Central memory CD8-positive, alpha-beta T cell (primary cell): ENCODE measurements around the gene ATXN10.

ENCODE experiments used
- ATAC-seq: fragments of 150-1000 bp; cut with Tn5 transposase; replicated peaks from 2 replicates; pipeline ENCODE4 v1.10.0; 2022; ENCODE audit warnings: mild to moderate bottlenecking, moderate FRiP score, moderate number of reproducible peaks; ENCODE audit not compliant: poor library complexity, severe bottlenecking; ENCODE audit errors: extremely low read depth
- DNase-seq, 2 donors: peaks; one replicate each; pipeline ENCODE4 v3.0.0; 2021; ENCODE audit warnings: low spot score in 2 of 2
- H3K27ac Mint-ChIP-seq: one replicate; pipeline ENCODE4 v1.8.0; 2022; ENCODE audit warnings: low read depth, mild to moderate bottlenecking, moderate library complexity, mixed read lengths
- H3K27me3 Mint-ChIP-seq: one replicate; pipeline ENCODE4 v1.8.0; 2022; ENCODE audit warnings: mixed read lengths
- H3K36me3 Mint-ChIP-seq: one replicate; pipeline ENCODE4 v1.8.0; 2022; ENCODE audit warnings: mild to moderate bottlenecking, moderate library complexity, mixed read lengths; ENCODE audit not compliant: insufficient read depth
- H3K4me1 Mint-ChIP-seq: one replicate; pipeline ENCODE4 v1.8.0; 2022; ENCODE audit warnings: mixed read lengths
- H3K4me3 Mint-ChIP-seq: one replicate; pipeline ENCODE4 v1.8.0; 2022; ENCODE audit warnings: mild to moderate bottlenecking, moderate library complexity, mixed read lengths
- H3K9me3 Mint-ChIP-seq: one replicate; pipeline ENCODE4 v1.8.0; 2022; ENCODE audit warnings: mixed read lengths

Gene ATXN10

GRCh38 chr22:45836418-45837169, 165.0 kb downstream of the ATXN10 start:
- no peak overlapping the region for H3K4me3 Mint-ChIP-seq
- H3K27me3 Mint-ChIP-seq = no peaks in the 10 kb centered on the region

GRCh38 chr22:45837508-45837907, 165.9 kb downstream of the ATXN10 start:
- ATAC-seq (no peak), DNase-seq (no peak)
- Mint-ChIP-seq H3K4me1 (peaks cover 3% of the 10 kb centered on the region), H3K36me3 (peaks cover 11% of the 10 kb centered on the region), H3K27ac (no peak overlapping the region), H3K9me3 (no peaks in the 10 kb centered on the region), H3K4me3 (no peak overlapping the region), H3K27me3 (no peaks in the 10 kb centered on the region)

More at GRCh38 chr22:45836418-45837169, 165.0 kb downstream of the ATXN10 start:
- no peak for DNase-seq
- no peaks in the 10 kb centered on the region for H3K9me3 Mint-ChIP-seq
- no peak for ATAC-seq
- peaks cover 6% of the 10 kb centered on the region for H3K4me1 Mint-ChIP-seq
- no peak overlapping the region for H3K27ac Mint-ChIP-seq
- peaks cover 10% of the 10 kb centered on the region for H3K36me3 Mint-ChIP-seq

DNA sequence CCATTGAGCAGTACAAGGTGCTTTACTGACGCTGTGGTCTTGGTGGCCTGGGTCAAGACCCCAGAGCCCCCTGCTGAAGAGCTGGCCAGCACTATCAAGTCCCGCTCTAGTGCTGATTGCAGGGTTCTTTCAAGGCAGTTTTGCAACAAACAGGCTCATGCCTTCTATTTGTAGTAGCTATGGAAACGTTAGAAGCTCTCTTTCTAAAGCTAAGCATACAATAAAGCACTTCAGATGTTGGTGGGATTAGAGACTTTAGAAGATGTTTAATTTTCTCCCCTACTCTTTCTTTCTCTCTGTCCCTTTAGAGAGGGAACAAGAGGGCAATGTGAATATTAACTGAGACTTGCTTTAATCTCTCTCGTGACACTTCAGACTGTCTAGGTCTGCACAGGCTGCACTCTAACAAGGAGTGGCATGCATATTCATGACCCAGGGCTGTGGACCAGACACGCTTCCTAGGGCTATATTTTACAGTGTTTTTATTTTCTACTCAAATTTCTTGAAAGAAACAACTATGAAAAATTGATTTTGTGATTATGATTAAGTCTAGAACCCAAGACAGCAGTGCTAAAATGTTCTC, 166.8 kb downstream of the ATXN10 start:
- Mint-ChIP-seq H3K36me3 (peaks cover 9% of the 10 kb centered on the region), H3K27ac (no peak overlapping the region)

GRCh38 chr22:45840483-45840882, 168.8 kb downstream of the ATXN10 start:
- H3K9me3 Mint-ChIP-seq = no peaks in the 10 kb centered on the region
- H3K27ac Mint-ChIP-seq = no peak overlapping the region
- H3K4me1 Mint-ChIP-seq = peaks cover 5% of the 10 kb centered on the region
- H3K27me3 Mint-ChIP-seq = no peaks in the 10 kb centered on the region
- no peak overlapping the region for H3K4me3 Mint-ChIP-seq
- no peak for ATAC-seq
- no peak for DNase-seq
- H3K36me3 Mint-ChIP-seq = peaks cover 19% of the 10 kb centered on the region

More for the DNA sequence above, 166.8 kb downstream of the ATXN10 start:
- no peak for ATAC-seq
- H3K9me3 Mint-ChIP-seq = no peaks in the 10 kb centered on the region
- peaks cover 5% of the 10 kb centered on the region for H3K4me1 Mint-ChIP-seq
- H3K27me3 Mint-ChIP-seq = no peaks in the 10 kb centered on the region
- no peak for DNase-seq
- H3K4me3 Mint-ChIP-seq = no peak overlapping the region

DNA sequence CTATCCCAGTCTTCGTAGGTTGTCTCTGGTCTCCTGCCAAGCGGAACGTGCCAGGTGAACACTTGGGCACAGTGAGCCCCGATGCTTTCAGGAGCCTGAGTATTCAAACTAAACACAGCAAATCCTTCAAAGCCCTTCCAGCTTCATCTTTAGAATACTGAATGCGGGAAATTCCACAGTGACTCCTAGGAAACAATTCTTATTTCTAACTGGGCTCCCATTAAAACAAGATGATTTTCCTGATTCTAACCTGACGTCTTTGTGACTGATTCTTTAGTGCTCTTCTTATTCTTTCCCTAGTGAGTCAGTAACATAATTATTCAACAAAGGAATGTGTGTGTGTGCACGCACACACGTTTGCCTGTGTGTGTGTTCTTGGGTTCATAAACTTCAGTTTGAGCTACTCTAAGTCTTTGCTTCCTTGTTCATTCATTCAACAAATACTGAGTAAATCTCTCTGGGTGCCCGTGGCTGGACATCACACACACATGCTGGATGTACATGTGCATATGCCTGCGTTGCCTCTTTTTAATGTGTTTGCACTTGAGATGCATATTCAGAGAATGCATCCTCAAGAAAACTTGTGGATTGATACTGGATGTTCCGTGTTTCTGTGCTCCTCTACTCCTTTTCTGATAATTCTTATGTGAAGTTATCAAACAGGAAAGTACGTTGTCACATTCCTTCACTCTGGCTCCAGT, 170.8 kb downstream of the ATXN10 start:
- DNase-seq (no peak), ATAC-seq (no peak)
- Mint-ChIP-seq H3K9me3 (no peaks in the 10 kb centered on the region), H3K27ac (no peak overlapping the region), H3K27me3 (no peaks in the 10 kb centered on the region), H3K4me1 (peaks cover 5% of the 10 kb centered on the region), H3K36me3 (peaks cover 21% of the 10 kb centered on the region), H3K4me3 (no peak overlapping the region)

DNA sequence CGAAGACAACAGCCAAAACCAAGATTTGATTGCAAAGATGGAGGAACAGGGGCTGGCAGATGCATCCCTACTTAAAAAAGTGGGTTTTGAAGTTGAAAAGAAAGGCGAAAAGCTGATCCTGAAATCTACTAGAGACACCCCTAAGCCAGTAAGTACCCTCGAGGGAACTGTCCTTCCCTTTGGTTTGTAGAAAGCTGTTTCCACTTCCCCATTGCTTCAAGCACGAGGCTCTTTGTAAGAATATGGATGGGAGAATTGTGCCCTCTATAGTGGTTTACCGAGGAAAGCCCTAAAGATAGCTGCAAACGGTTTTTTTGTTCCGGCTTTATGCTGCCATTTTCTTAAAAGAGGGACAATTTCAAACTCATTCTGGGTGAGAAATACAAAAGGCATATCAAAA, 171.4 kb downstream of the ATXN10 start:
- peaks cover 20% of the 10 kb centered on the region for H3K36me3 Mint-ChIP-seq
- H3K4me3 Mint-ChIP-seq = no peak overlapping the region
- H3K9me3 Mint-ChIP-seq = no peaks in the 10 kb centered on the region
- peaks cover 5% of the 10 kb centered on the region for H3K4me1 Mint-ChIP-seq
- ATAC-seq (no peak), DNase-seq (no peak)
- no peak overlapping the region for H3K27ac Mint-ChIP-seq
- no peaks in the 10 kb centered on the region for H3K27me3 Mint-ChIP-seq

GRCh38 chr22:45843986-45844385, 172.4 kb downstream of the ATXN10 start:
- H3K36me3 Mint-ChIP-seq = peaks cover 21% of the 10 kb centered on the region
- ATAC-seq = no peak
- H3K9me3 Mint-ChIP-seq = no peaks in the 10 kb centered on the region
- H3K27ac Mint-ChIP-seq = no peak overlapping the region
- no peak overlapping the region for H3K4me3 Mint-ChIP-seq
- peaks cover 5% of the 10 kb centered on the region for H3K4me1 Mint-ChIP-seq
- no peak for DNase-seq
- no peaks in the 10 kb centered on the region for H3K27me3 Mint-ChIP-seq

DNA sequence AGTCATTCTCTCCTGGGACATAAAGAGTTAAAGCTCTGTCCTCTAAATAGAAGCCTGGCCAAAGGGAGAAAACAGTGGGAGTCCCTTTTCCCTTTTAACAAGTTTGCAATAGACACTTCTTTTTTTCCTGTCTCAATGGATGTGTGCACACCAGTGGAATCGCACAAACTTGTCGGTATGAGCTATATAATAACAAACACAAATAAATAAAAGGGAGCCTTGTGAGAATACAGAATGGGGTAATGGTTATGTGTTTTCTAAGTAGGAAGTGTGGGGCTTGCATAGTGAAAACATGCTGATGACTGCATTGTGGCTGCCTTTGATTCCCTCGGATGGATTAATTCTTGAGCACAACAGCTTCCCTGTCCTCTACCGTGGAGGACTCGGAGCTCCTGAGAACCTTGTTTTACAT, 173.4 kb downstream of the ATXN10 start:
- Mint-ChIP-seq H3K4me3 (no peak overlapping the region), H3K36me3 (peaks cover 21% of the 10 kb centered on the region), H3K9me3 (no peaks in the 10 kb centered on the region), H3K27me3 (no peaks in the 10 kb centered on the region), H3K4me1 (peaks cover 5% of the 10 kb centered on the region), H3K27ac (no peak overlapping the region)
- DNase-seq (no peak), ATAC-seq (no peak)

- no peak overlapping the region for H3K27ac Mint-ChIP-seq
- peaks cover 5% of the 10 kb centered on the region for H3K4me1 Mint-ChIP-seq
- no peak for ATAC-seq
- H3K4me3 Mint-ChIP-seq = no peak overlapping the region
- DNase-seq = no peak
- peaks cover 28% of the 10 kb centered on the region for H3K36me3 Mint-ChIP-seq
- H3K9me3 Mint-ChIP-seq = peaks cover 7% of the 10 kb centered on the region
- no peaks in the 10 kb centered on the region for H3K27me3 Mint-ChIP-seq
Observed at GRCh38 chr22:45846952-45847351, 175.3 kb downstream of the ATXN10 start.

- no peaks in the 10 kb centered on the region for H3K4me1 Mint-ChIP-seq
- peaks cover 9% of the 10 kb centered on the region for H3K9me3 Mint-ChIP-seq
- H3K4me3 Mint-ChIP-seq = no peak overlapping the region
- ATAC-seq = no peak
- peaks cover 27% of the 10 kb centered on the region for H3K36me3 Mint-ChIP-seq
- no peaks in the 10 kb centered on the region for H3K27me3 Mint-ChIP-seq
- H3K27ac Mint-ChIP-seq = no peak overlapping the region
- no peak for DNase-seq
Observed at GRCh38 chr22:45848904-45849303, 177.3 kb downstream of the ATXN10 start.

DNA sequence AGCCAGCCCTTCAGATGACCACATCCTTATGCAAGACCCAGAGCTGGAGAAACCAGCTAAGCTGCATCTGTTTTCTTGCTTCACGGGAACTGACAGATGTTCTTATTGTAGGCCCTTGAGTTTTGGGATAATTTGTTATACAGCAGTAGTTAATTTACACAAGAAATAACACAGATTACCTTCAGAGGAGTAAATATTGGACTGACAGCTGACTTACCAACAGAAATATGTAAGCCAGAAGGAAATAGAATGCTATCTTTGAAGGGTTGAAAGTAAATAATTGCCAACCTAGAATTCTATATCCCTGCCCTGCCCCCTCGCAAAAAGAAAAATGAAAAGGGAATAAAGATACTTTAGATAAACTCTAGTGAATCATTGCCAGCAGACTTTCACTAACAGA, 181.2 kb downstream of the ATXN10 start:
- no peak for ATAC-seq
- H3K9me3 Mint-ChIP-seq = peaks cover 9% of the 10 kb centered on the region

DNA sequence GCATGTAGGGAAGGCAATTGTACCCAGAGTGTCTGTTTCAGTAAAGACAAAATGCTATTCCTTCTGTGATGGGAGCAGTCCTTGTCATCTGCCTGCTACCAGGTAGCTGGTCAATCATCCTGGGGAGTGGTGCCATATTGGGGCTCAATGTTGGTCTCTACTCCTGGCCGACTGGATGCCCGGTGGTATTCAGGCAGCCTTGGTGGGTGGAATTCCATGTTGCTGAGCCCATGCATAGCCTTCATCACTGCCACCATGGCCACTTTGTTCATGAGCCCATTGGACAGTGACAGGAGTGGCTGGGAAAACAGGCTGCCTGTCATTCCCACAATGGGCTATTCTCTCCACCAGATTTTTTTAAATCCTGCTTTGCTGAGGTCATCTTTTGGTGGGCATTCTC, 184.3 kb downstream of the ATXN10 start:
- Mint-ChIP-seq H3K36me3 (peaks cover 7% of the 10 kb centered on the region), H3K9me3 (peaks cover 9% of the 10 kb centered on the region), H3K4me3 (no peak overlapping the region), H3K4me1 (no peaks in the 10 kb centered on the region), H3K27ac (no peak overlapping the region), H3K27me3 (no peaks in the 10 kb centered on the region)
- ATAC-seq (no peak), DNase-seq (no peak)

More for the DNA sequence above, 181.2 kb downstream of the ATXN10 start:
- Mint-ChIP-seq H3K27ac (no peak overlapping the region), H3K36me3 (peaks cover 15% of the 10 kb centered on the region), H3K4me1 (no peaks in the 10 kb centered on the region), H3K27me3 (no peaks in the 10 kb centered on the region), H3K4me3 (no peak overlapping the region)
- DNase-seq = no peak

GRCh38 chr22:45857519-45857918, 185.9 kb downstream of the ATXN10 start:
- DNase-seq (no peak), ATAC-seq (no peak)
- H3K4me3 Mint-ChIP-seq = no peak overlapping the region
- H3K4me1 Mint-ChIP-seq = no peaks in the 10 kb centered on the region
- H3K27ac Mint-ChIP-seq = no peak overlapping the region
- peaks cover 2% of the 10 kb centered on the region for H3K36me3 Mint-ChIP-seq
- H3K27me3 Mint-ChIP-seq = no peaks in the 10 kb centered on the region
- H3K9me3 Mint-ChIP-seq = no peaks in the 10 kb centered on the region
